CD14-positive monocyte (primary cell): ENCODE results near the gene LRRC8C. TPM values are rescaled to one million over a fixed set of nuclear protein-coding genes. Genes with fewer than 3 reads are reported as not detected.

ENCODE experiments used
- DNase-seq, 3 donors: peaks; one replicate each; pipeline ENCODE4 v3.0.0-alpha.2; 2011 to 2022
- H2AFZ ChIP-seq: 2 replicates; pipeline ENCODE4 v1.6.0; 2012; ENCODE audit warnings: mild to moderate bottlenecking, low read depth, low read length, inconsistent platforms; ENCODE audit not compliant: insufficient read depth, poor library complexity, severe bottlenecking
- H3K27ac ChIP-seq, 2 donors: 1 replicate in 1 of 2; 2 replicates in 1 of 2; pipeline ENCODE4 v1.5.1; 2012 to 2013; ENCODE audit warnings: low read length in 2 of 2, control low read depth in 1 of 2, inconsistent platforms in 1 of 2, low read depth in 1 of 2, mild to moderate bottlenecking in 1 of 2
- H3K27me3 ChIP-seq, 2 donors: one replicate each; pipeline versions ENCODE4 v1.6.0 to v1.6.1; 2011 to 2013; ENCODE audit warnings: low read length in 2 of 2; ENCODE audit not compliant: control insufficient read depth in 2 of 2, insufficient read depth in 2 of 2
- H3K36me3 ChIP-seq, 2 donors: replicated peaks in 1 of 2; 1 replicate in 1 of 2; 2 replicates in 1 of 2; pipeline versions ENCODE4 v1.5.1 to v1.6.1; 2012 to 2013; ENCODE audit warnings: low read length in 2 of 2, control low read depth in 1 of 2, inconsistent platforms in 1 of 2, mild to moderate bottlenecking in 1 of 2; ENCODE audit not compliant: insufficient read depth in 2 of 2, control insufficient read depth in 1 of 2
- H3K4me1 ChIP-seq, 2 donors: 1 replicate in 1 of 2; 2 replicates in 1 of 2; pipeline versions ENCODE4 v1.5.1 to v1.6.1; 2012 to 2013; ENCODE audit warnings: low read length in 2 of 2, control low read depth in 1 of 2, inconsistent platforms in 1 of 2, mild to moderate bottlenecking in 1 of 2, moderate library complexity in 1 of 2; ENCODE audit not compliant: insufficient read depth in 2 of 2, control insufficient read depth in 1 of 2
- H3K4me2 ChIP-seq: replicated peaks from 2 replicates; pipeline ENCODE3; 2012; ENCODE audit warnings: low read length, moderate library complexity, mild to moderate bottlenecking; ENCODE audit not compliant: poor library complexity, severe bottlenecking; ENCODE audit errors: extremely low read depth
- H3K4me3 ChIP-seq, 3 experiments: fragments of 200-600 bp in 1 of 3; sonication (generic) in 1 of 3; replicated peaks in 1 of 3; 1 replicate in 2 of 3; 2 replicates in 1 of 3; pipeline ENCODE4 v1.5.1; 2011 to 2013; ENCODE audit warnings: low read length in 3 of 3, mild to moderate bottlenecking in 3 of 3, control low read depth in 2 of 3, low read depth in 2 of 3, inconsistent platforms in 1 of 3, moderate library complexity in 1 of 3
- H3K79me2 ChIP-seq: 2 replicates; pipeline ENCODE4 v1.6.0; 2012; ENCODE audit warnings: mild to moderate bottlenecking, control low read depth, inconsistent platforms, low read length, moderate library complexity; ENCODE audit not compliant: insufficient read depth
- H3K9ac ChIP-seq: 2 replicates; pipeline ENCODE4 v1.6.0; 2017; ENCODE audit warnings: low read length, mild to moderate bottlenecking; ENCODE audit not compliant: insufficient read depth, poor library complexity, severe bottlenecking
- H3K9me3 ChIP-seq, 2 donors: replicated peaks in 1 of 2; 1 replicate in 1 of 2; 2 replicates in 1 of 2; pipeline versions ENCODE4 v1.5.1 to v1.6.1; 2012 to 2013; ENCODE audit warnings: low read length in 2 of 2, control low read depth in 1 of 2; ENCODE audit not compliant: control insufficient read depth in 1 of 2, insufficient read depth in 1 of 2
- H4K20me1 ChIP-seq: 2 replicates; pipeline ENCODE4 v1.6.0; 2012; ENCODE audit warnings: mild to moderate bottlenecking, low read length, control low read depth, moderate library complexity; ENCODE audit not compliant: insufficient read depth
- H3K27ac Mint-ChIP-seq, 7 donors: one replicate each; pipeline ENCODE4 v1.8.0; 2020; ENCODE audit warnings: mild to moderate bottlenecking in 7 of 7, mixed read lengths in 7 of 7, moderate library complexity in 6 of 7, inconsistent platforms in 2 of 7
- H3K27me3 Mint-ChIP-seq, 3 donors: one replicate each; pipeline ENCODE4 v1.8.0; 2021 to 2022; ENCODE audit warnings: low read depth in 3 of 3, mild to moderate bottlenecking in 3 of 3, mixed read lengths in 3 of 3, moderate library complexity in 3 of 3, inconsistent platforms in 1 of 3
- H3K36me3 Mint-ChIP-seq, 2 donors: one replicate each; pipeline ENCODE4 v1.8.0; 2020; ENCODE audit warnings: mixed read lengths in 2 of 2, inconsistent platforms in 1 of 2, mild to moderate bottlenecking in 1 of 2
- H3K4me1 Mint-ChIP-seq: one replicate; pipeline ENCODE4 v1.8.0; 2020; ENCODE audit warnings: mild to moderate bottlenecking, mixed read lengths
- H3K4me3 Mint-ChIP-seq, 2 donors: one replicate each; pipeline ENCODE4 v1.8.0; 2020; ENCODE audit warnings: mild to moderate bottlenecking in 2 of 2, mixed read lengths in 2 of 2, moderate library complexity in 1 of 2
- H3K9me3 Mint-ChIP-seq, 7 donors: one replicate each; pipeline ENCODE4 v1.8.0; 2020 to 2022; ENCODE audit warnings: mixed read lengths in 7 of 7, mild to moderate bottlenecking in 6 of 7, moderate library complexity in 6 of 7, inconsistent platforms in 2 of 7
- WGBS: methylation state at CpG from one replicate; pipeline ENCODE4 v1.1.5; 2013; ENCODE audit warnings: missing lambda C conversion rate; ENCODE audit not compliant: insufficient coverage; 5-methylcytosine and 5-hydroxymethylcytosine counted together
- intact Hi-C, 2 donors: fragments of 100-400 bp; cut with micrococcal nuclease; formaldehyde crosslinking; loops; one replicate each; pipeline versions ENCODE4 v1.15.0 to v1.15.1; 2023
- polyA plus RNA-seq, 3 donors: library from polyadenylated mRNA; depleted of rRNA in 1 of 3; unstranded in 2 of 3; stranded (reverse) in 1 of 3; fragments of 300-500 nt in 2 of 3; fragments of >200 nt in 1 of 3; fragmentation: Illumina TruSeq in 2 of 3; gene quantifications; 1 replicate in 2 of 3; 2 replicates in 1 of 3; pipeline ENCODE4 v1.2.3, GENCODE V29; 2012 to 2021
- TF ChIP-seq, protein P1 (sequence below): fragments of 200-600 bp; IDR thresholded peaks from one replicate; pipeline ENCODE4 v1.8.0; 2022; ENCODE audit warnings: antibody characterized with exemption, mild to moderate bottlenecking

The LRRC8C gene
- polyA plus RNA-seq, 3 donors = 13.0 to 18.6 (median 16.3) TPM

DNA sequence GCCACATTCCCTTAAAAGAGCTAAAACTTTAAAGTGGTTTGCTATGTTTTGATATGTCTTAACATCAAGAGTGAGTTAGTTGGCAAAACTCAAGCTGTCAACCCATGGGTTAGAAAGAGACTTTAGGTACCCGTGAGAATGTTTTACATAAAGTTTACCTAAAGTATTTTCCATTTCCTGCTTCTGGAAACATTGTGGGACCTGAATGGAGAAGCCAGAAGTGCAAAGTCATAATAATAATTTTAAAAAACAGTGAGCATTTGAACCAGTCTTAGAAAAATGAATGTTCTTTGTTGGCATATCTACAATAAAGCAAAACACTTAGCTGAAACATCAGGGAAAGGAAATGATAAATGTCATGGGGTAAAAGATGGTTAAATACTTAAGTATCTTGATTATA is 34.8 kb downstream of the LRRC8C start:
- Mint-ChIP-seq H3K4me3 (no peak overlapping the region), H3K36me3 (peaks cover 9 to 10% of the 10 kb centered on the region in 2 donors), H3K27me3 (no peaks in the 10 kb centered on the region), H3K4me1 (peaks cover 82% of the 10 kb centered on the region), H3K27ac (peak overlapping the region; percentile 66 to 92 (median 80)), H3K9me3 (peaks cover 0 to 9% (median 3%) of the 10 kb centered on the region in 7 donors)
- Histone ChIP-seq H2AFZ (no peak overlapping the region), H3K4me1 (peaks cover 51 to 61% of the 10 kb centered on the region in 2 donors), H3K79me2 (peaks cover 100% of the 10 kb centered on the region), H3K36me3 (no peaks in the 10 kb centered on the region), H3K27ac (peak overlapping the region in 1 of 2 donors; percentile 76), H3K9ac (no peak overlapping the region), H4K20me1 (peaks cover 84% of the 10 kb centered on the region), H3K9me3 (no peaks in the 10 kb centered on the region), H3K27me3 (no peaks in the 10 kb centered on the region), H3K4me3 (no peak overlapping the region), H3K4me2 (no peak overlapping the region)
- WGBS = no CpG with 5 or more reads among the region's 1 CpG
- TF ChIP-seq, protein P1, sequence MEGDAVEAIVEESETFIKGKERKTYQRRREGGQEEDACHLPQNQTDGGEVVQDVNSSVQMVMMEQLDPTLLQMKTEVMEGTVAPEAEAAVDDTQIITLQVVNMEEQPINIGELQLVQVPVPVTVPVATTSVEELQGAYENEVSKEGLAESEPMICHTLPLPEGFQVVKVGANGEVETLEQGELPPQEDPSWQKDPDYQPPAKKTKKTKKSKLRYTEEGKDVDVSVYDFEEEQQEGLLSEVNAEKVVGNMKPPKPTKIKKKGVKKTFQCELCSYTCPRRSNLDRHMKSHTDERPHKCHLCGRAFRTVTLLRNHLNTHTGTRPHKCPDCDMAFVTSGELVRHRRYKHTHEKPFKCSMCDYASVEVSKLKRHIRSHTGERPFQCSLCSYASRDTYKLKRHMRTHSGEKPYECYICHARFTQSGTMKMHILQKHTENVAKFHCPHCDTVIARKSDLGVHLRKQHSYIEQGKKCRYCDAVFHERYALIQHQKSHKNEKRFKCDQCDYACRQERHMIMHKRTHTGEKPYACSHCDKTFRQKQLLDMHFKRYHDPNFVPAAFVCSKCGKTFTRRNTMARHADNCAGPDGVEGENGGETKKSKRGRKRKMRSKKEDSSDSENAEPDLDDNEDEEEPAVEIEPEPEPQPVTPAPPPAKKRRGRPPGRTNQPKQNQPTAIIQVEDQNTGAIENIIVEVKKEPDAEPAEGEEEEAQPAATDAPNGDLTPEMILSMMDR = no peak
- no peak for DNase-seq
- intact Hi-C loops = loop anchor here in 1 of 2 donors (5.0 kb wide), 1 partner anchor 35 kb away; the partner anchor contains the start of gene LRRC8C

DNA sequence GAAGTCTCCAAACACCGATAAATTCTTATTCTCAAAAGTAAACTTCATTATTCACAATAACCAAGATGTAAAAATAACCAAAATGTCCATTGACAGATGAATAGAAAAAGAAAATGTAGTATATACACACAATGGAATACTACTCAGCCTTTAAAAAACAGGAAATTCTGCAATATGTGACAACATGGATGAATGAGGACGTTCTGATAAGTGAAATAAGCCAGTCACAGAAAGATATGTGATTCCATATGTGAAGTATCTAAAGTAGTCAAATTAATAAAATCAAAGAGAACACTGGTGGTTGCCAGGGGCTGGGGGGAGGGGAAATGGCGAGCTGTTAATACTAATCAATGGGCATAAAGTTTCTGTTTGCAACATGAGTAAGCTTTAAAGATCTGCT is 36.0 kb downstream of the LRRC8C start:
- DNase-seq = peak in 2 of 3 donors; percentile 35 to 52
- H3K27ac ChIP-seq = peak overlapping the region; percentile 50 to 76
- Mint-ChIP-seq H3K9me3 (peaks cover 0 to 5% (median 0%) of the 10 kb centered on the region in 7 donors), H3K4me3 (no peak overlapping the region), H3K27me3 (peaks cover 0 to 2% (median 0%) of the 10 kb centered on the region in 3 donors), H3K27ac (peak overlapping the region; percentile 64 to 96 (median 94)), H3K4me1 (peaks cover 89% of the 10 kb centered on the region), H3K36me3 (peaks cover 3 to 5% of the 10 kb centered on the region in 2 donors)
- H3K79me2 ChIP-seq = peaks cover 100% of the 10 kb centered on the region
- H3K4me2 ChIP-seq = peak overlapping the region; percentile 61
- WGBS = no CpG with 5 or more reads among the region's 3 CpGs
- TF ChIP-seq, protein P1 = no peak
- H2AFZ ChIP-seq = no peak overlapping the region
- H4K20me1 ChIP-seq = peaks cover 87% of the 10 kb centered on the region
- H3K9me3 ChIP-seq = no peaks in the 10 kb centered on the region
- no peaks in the 10 kb centered on the region for H3K27me3 ChIP-seq
- intact Hi-C loops = loop anchor here in 1 of 2 donors (5.0 kb wide), 1 partner anchor 37 kb away; the partner anchor contains the start of gene LRRC8C
- no peaks in the 10 kb centered on the region for H3K36me3 ChIP-seq
- H3K9ac ChIP-seq = no peak overlapping the region
- H3K4me3 ChIP-seq = peak overlapping the region in 1 of 3 experiments; percentile 59
- peaks cover 61 to 73% of the 10 kb centered on the region in 2 donors for H3K4me1 ChIP-seq
